Measurements from ENCODE around the gene KRT31.

DNA sequence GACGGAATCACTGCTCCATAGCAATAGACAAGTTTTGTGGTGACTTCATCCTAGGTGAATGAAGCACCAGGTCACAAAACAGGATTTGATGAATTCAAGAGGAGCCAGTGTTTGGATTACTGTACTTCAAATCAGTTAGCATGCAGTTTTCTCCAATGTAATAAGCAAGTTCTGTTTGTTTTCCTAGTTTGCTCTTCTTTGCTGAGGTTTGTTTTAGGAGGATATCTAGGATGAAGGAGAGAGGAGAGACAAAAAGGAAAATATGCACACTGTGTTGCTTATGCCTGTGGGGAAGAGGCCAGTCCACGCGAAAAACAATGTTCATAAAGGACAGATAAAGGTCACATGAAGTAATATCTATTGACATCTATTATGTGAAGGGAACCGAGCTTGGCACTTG lies 18.0 kb upstream of the KRT31 start:
- TF ChIP-seq CTCF (IDR thresholded peaks at IDR 0.05) (no peak), EZH2 (IDR thresholded peaks at IDR 0.05) (no peak)

Measured in neural progenitor cell (in vitro differentiated cells).